GM12891 (cell line): ENCODE measurements around the gene RDM1.

ENCODE experiments used
- POLR2A ChIP-seq: IDR thresholded peaks from 2 replicates; pipeline ENCODE4 v1.6.1; 2011; ENCODE audit warnings: low read depth, low read length, control low read depth
- POLR2AphosphoS5 ChIP-seq: IDR thresholded peaks from 2 replicates; pipeline ENCODE4 v1.6.1; 2011; ENCODE audit warnings: low read depth, low read length, control low read depth
- SPI1 ChIP-seq: IDR thresholded peaks from 2 replicates; pipeline ENCODE4 v1.6.1; 2011; ENCODE audit warnings: low read depth, low read length, control low read depth

GRCh38 chr17:35914354-35914753 is 16.2 kb downstream of the RDM1 start:
- TF ChIP-seq POLR2AphosphoS5 (no peak), POLR2A (no peak), SPI1 (no peak)
